Measurements from ENCODE around the gene TROAP.
A peak's percentile ranks its signal among the peaks of the same experiment; 100 is the strongest.

The TROAP gene

GRCh38 chr12:49344486-49345050 lies 21.5 kb downstream of the TROAP start:
- no peak for DNase-seq

GRCh38 chr12:49345051-49345824 lies 22.2 kb downstream of the TROAP start:
- no peak for DNase-seq

- no peak for DNase-seq
Observed at GRCh38 chr12:49345825-49346658, 23.0 kb downstream of the TROAP start.

DNA sequence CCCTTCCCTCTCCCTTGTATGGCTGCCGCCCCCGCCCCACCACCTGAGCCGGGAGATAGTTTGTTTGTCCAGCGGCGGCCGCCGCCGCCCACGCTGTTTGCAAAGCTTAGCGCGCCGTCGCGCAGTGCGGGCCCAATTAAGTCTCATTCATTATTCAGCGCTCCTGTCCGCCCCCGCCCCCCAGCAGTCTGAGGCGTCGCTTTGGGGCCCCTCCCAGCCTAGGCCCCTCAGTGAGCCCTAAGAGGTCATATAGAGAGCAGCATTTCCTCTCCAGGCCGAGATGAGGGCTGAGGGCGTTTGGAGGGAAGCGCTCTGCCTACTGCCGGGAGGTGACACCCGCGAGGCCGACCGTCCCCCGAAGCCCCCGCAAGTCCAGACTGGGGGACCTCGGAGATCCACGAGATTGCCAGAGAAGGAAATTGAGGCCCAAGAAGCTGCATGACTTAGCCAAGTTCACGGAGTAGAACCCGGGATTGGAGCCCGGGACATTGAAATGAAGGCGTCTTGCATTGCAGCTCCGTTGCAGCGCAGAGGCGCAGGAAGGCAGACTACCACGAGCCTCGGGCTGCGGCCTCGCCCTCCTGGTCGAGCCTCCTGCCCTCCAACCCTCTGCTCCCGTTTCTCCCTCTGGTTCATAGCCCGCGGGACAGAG lies 23.7 kb downstream of the TROAP start, which contains the start of gene DNAJC22:
Gene DNAJC22, plus strand, starts transcription at position 230 of the 652 bp plus-strand sequence. CDS start 1,985 bp downstream, outside the sequence.
- DNase-seq: no peak

- DNase-seq: peak; percentile 79 to 81
Observed at GRCh38 chr12:49347311-49348193, 24.5 kb downstream of the TROAP start.

- DNase-seq: no peak
Observed at GRCh38 chr12:49348781-49349180, 25.7 kb downstream of the TROAP start.

GRCh38 chr12:49349266-49349665 lies 26.2 kb downstream of the TROAP start:
- DNase-seq: no peak

- DNase-seq: no peak
Observed at GRCh38 chr12:49352351-49352750, 29.3 kb downstream of the TROAP start.

DNA sequence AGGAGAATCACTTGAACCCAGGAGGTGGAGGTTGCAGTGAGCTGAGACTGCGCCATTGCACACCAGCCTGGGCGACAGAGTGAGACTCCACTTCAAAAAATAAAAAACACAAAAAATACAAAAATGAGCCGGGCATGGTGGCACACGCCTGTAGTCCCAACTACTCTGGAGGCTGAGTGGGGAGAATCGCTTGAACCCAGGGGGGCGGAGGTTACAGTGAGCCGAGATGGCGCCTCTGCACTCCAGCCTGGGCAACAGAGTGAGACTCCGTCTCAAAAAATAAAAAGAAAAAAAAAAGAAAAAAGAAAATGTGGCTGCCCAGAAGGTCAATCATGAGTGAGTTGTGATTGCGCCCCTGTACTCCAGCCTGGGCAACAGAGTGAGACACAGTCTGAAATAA lies 32.9 kb downstream of the TROAP start:
- no peak for DNase-seq

DNA sequence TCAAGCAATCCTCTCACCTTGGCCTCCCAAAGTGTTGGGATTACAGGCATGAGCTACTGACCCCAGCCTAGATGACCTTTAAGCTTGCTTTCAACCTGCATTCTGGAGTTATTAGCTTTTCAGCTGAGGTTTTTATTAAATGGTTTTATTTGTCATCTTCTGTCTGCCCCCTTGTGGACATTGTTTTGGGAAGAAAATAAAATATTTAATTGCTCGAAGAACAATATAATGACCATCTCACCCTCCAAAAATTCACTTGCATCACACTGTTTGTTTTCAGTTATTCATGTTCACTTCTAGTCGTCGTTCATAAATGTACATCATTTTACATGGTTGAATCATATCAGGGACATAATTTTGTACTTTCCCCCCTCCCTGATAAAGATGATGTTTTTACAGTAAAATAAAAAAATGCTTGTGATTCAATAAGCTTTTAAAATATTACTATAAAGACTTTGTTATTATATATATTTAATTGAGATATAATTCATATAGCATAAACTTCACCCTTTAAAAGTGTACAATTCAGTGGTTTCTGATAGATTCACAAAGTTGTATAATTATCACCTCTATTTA lies 34.1 kb downstream of the TROAP start:
- no peak for DNase-seq

DNA sequence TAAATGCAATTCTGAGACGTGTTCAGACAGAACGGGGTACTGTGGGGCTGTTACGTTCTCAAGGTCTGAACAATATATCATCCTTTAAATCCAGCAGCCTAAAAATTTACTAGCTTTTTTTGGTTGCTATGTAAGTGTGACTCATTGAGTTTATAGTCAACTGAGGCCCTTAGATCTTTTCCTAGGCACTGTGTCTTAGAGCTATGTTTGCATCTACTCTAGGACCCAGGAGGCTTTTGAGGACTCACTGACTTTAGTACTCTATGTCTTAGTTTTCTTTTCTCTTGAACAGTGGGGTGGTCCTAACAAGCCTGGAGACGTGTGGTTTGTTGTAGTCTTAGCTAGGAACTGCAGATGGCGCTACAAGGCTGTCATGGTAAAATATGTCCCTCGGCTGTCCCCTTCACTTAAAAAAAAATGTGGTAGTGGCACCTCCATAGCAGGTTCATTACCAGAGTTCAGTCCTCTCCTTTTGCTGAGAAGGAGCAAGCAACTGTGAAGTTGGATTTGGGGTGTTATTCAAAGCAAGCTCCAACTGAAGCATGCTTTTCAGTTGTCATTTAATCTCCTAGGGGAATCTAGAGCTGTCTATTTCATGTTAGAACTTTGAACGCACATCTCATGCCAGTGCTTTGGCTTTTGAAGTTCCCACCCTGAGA lies 35.6 kb downstream of the TROAP start:
- DNase-seq: no peak

- DNase-seq: no peak
Observed at GRCh38 chr12:49359671-49360070, 36.6 kb downstream of the TROAP start.

DNA sequence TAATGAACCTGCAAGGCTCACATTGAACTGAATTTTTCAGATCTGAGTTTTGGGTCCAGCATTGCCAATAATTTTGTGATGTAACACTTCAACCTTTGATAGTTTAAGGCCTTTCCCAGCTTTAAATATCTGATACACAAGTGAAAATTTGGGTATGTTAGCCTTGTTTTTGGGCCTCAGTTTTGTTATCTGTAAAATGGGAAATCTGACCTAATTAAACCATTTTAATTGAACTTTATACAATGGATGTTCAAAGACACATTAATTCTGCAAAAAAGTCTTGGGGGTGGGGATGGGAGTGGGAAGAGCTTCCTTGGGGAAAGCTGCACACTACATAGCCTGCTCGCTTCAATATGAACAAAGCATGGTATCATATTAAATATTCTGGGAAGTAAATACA lies 39.0 kb downstream of the TROAP start:
- DNase-seq: no peak

DNA sequence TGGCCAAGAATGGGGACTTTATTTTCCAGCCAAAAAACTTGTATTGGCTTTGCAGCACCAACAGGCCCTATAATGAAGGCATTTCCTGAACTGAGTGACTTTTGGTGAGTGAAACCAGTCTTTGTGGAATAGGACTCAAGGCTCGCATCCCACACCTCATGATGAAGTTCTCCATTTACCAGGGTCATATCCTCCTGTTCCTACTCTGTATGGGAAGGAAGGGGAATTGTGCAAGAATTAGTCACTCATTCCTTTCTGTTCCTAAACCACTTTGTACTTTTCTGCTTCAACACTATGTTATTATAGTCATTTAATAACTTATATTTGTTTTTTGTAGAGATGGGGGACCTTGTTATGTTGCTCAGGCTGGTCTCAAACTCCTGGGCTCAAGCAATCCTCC lies 41.9 kb downstream of the TROAP start:
- DNase-seq: no peak

GRCh38 chr12:49365542-49365941 lies 42.5 kb downstream of the TROAP start:
- no peak for DNase-seq

GRCh38 chr12:49366096-49366651 lies 43.1 kb downstream of the TROAP start:
- no peak for DNase-seq

DNA sequence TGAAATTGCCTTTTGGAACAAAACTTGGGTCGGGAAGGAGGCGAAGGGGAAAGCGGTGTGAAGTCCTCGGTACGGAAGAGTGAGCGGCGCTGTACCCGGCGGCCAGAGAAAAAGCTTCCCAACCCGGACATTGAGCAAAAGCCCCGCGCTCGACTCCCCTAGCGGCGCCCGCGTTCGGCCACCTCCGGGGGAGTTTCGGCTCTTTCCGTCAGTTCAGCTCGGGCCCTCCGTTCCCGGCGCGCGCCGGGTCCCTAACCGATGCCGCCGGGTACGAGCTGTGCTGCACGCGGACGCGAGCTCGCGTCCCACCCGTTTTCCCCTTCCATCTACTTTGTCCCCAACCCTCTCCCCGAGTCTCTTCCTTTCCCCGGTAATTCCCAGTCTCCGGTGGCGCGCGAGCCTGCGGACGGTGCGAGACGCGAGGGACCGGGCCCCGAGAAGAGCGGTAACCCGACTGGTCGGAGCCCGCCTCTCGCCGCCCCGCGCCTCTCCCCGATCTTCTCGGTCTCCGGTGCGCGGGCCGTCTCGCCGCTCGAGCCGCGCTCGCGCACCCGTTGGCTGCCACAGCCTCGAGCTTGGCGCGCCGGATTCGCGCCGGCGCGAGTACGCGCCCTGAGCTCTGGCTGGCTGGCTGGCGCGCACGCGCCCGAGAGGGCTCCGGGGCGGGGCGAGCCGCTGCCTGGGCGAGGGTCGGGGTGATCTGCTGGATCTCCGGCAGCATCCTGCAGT lies 43.8 kb downstream of the TROAP start:
- peak; percentile 86 to 87 for DNase-seq

- no peak for DNase-seq
Observed at GRCh38 chr12:49367381-49368239, 44.6 kb downstream of the TROAP start, which contains the start of gene SPATS2. SPATS2 (plus strand) TSS chr12:49367462; CDS start chr12:49461013, 93,551 bp downstream.

- DNase-seq: no peak
Observed at GRCh38 chr12:49368240-49368600, 45.2 kb downstream of the TROAP start.

All from stimulated activated CD4-positive, alpha-beta T cell treated with anti-CD3 and anti-CD28 coated beads, Interleukin-2, amount 100 ng/mL, for 48 hours (primary cell).